H1 (cell line): ENCODE measurements around the gene RNFT1. TPM values are rescaled to one million over a fixed set of nuclear protein-coding genes. Genes with fewer than 3 reads are reported as not detected.
A peak's percentile ranks its signal among the peaks of the same experiment; 100 is the strongest.

ENCODE experiments used
- CTCF ChIA-PET: fragments of 300-600 bp; sonication (Branson Sonifier 250); formaldehyde crosslinking; loops from one replicate; lab custom pipeline; 2021; ENCODE audit not compliant: partially characterized antibody; lab: Charles Lee
- POLR2A ChIA-PET: fragments of 300-600 bp; sonication (Branson Sonifier 250); formaldehyde crosslinking; loops from one replicate; lab custom pipeline; 2021; ENCODE audit warnings: inconsistent platforms; ENCODE audit not compliant: partially characterized antibody; lab: Charles Lee
- DNase-seq, 2 experiments: peaks; one replicate each; pipeline versions ENCODE4 v3.0.0 to v3.0.0-alpha.2; 2010 to 2022; ENCODE audit warnings: low spot score in 2 of 2, low read depth in 1 of 2, mixed read lengths in 1 of 2
- FAIRE-seq: peaks from 2 replicates; lab custom pipeline; 2011; peaks lifted over from hg19 to GRCh38; lab: Jason Lieb, UNC
- H2AFZ ChIP-seq: 2 replicates; pipeline ENCODE4 v1.8.1; 2012; ENCODE audit warnings: low read length, inconsistent platforms
- H2AK5ac ChIP-seq: 2 replicates; pipeline ENCODE4 v1.6.1; 2013; ENCODE audit warnings: low read depth, low read length
- H2BK120ac ChIP-seq: replicated peaks from 2 replicates; pipeline ENCODE3; 2013; ENCODE audit warnings: low read depth, low read length, inconsistent platforms
- H2BK12ac ChIP-seq: 2 replicates; pipeline ENCODE4 v1.6.1; 2013; ENCODE audit warnings: low read depth, low read length
- H2BK15ac ChIP-seq: 2 replicates; pipeline ENCODE4 v1.6.1; 2013; ENCODE audit warnings: low read length
- H2BK20ac ChIP-seq: 2 replicates; pipeline ENCODE4 v1.6.1; 2013; ENCODE audit warnings: low read length
- H2BK5ac ChIP-seq: 2 replicates; pipeline ENCODE4 v1.6.1; 2013; ENCODE audit warnings: low read depth, low read length
- H3K14ac ChIP-seq: 2 replicates; pipeline ENCODE4 v1.6.1; 2013; ENCODE audit warnings: inconsistent platforms; ENCODE audit not compliant: insufficient read length
- H3K18ac ChIP-seq: 2 replicates; pipeline ENCODE4 v1.6.1; 2013; ENCODE audit warnings: low read length; ENCODE audit errors: extremely low read depth
- H3K23ac ChIP-seq: 2 replicates; pipeline ENCODE4 v1.6.1; 2013; ENCODE audit warnings: inconsistent platforms; ENCODE audit not compliant: insufficient read length
- H3K23me2 ChIP-seq: 2 replicates; pipeline ENCODE4 v1.6.1; 2013; ENCODE audit warnings: low read depth, low read length
- H3K27ac ChIP-seq: 2 replicates; pipeline ENCODE4 v1.6.1; 2011; ENCODE audit warnings: low read depth, low read length, inconsistent platforms
- H3K27me3 ChIP-seq, 4 experiments: replicated peaks in 1 of 4; 1 replicate in 1 of 4; 2 replicates in 3 of 4; pipeline versions ENCODE4 v1.6.1 to v1.8.1; 2011 to 2013; ENCODE audit warnings: low read length in 3 of 4, mild to moderate bottlenecking in 3 of 4, inconsistent platforms in 2 of 4, mixed read lengths in 2 of 4, moderate library complexity in 1 of 4; ENCODE audit not compliant: control insufficient read depth in 3 of 4, insufficient read depth in 3 of 4; ENCODE audit errors: extremely low read depth in 1 of 4
- H3K36me3 ChIP-seq, 4 experiments: 2 replicates each; pipeline versions ENCODE4 v1.6.1 to v1.8.1; 2011 to 2013; ENCODE audit warnings: mild to moderate bottlenecking in 4 of 4, low read length in 3 of 4, moderate library complexity in 2 of 4, control low read depth in 1 of 4, inconsistent platforms in 1 of 4; ENCODE audit not compliant: insufficient read depth in 4 of 4, control insufficient read depth in 2 of 4
- H3K4ac ChIP-seq: replicated peaks from 2 replicates; pipeline ENCODE3; 2013; ENCODE audit warnings: low read length, low read depth, mixed read lengths, inconsistent platforms; ENCODE audit not compliant: insufficient read length
- H3K4me1 ChIP-seq, 4 experiments: replicated peaks in 1 of 4; 1 replicate in 1 of 4; 2 replicates in 3 of 4; pipeline versions ENCODE4 v1.6.1 to v1.8.1; 2011 to 2013; ENCODE audit warnings: low read length in 3 of 4, inconsistent platforms in 2 of 4, mixed read lengths in 1 of 4; ENCODE audit not compliant: insufficient read depth in 4 of 4, control insufficient read depth in 3 of 4
- H3K4me2 ChIP-seq, 2 experiments: 2 replicates each; pipeline versions ENCODE4 v1.6.1 to v1.8.1; 2011 to 2013; ENCODE audit warnings: low read depth in 2 of 2, low read length in 2 of 2, control low read depth in 1 of 2, inconsistent platforms in 1 of 2, mild to moderate bottlenecking in 1 of 2; ENCODE audit not compliant: insufficient read depth in 1 of 2
- H3K4me3 ChIP-seq, 4 experiments: fragments of 200-600, 300-600 bp in 1 of 4; sonication (generic), shearing (Covaris generic), sonication (Bioruptor Twin) in 1 of 4; 2 replicates each; pipeline versions ENCODE4 v1.5.1 to v1.8.1; 2011 to 2016; ENCODE audit warnings: low read length in 4 of 4, low read depth in 3 of 4, control low read depth in 2 of 4, inconsistent platforms in 2 of 4, mild to moderate bottlenecking in 2 of 4, mixed read lengths in 1 of 4, moderate library complexity in 1 of 4; ENCODE audit not compliant: insufficient read depth in 2 of 4; ENCODE audit errors: extremely low read depth in 1 of 4
- H3K56ac ChIP-seq: replicated peaks from 2 replicates; pipeline ENCODE3; 2013; ENCODE audit warnings: low read depth, mild to moderate bottlenecking, mixed read lengths, low read length, inconsistent platforms; ENCODE audit not compliant: insufficient read length
- H3K79me1 ChIP-seq: 2 replicates; pipeline ENCODE4 v1.6.1; 2013; ENCODE audit warnings: low read depth, low read length, control low read depth
- H3K79me2 ChIP-seq, 2 experiments: 2 replicates each; pipeline versions ENCODE4 v1.6.1 to v1.8.1; 2012 to 2013; ENCODE audit warnings: low read length in 2 of 2, mild to moderate bottlenecking in 2 of 2, inconsistent platforms in 1 of 2; ENCODE audit not compliant: insufficient read depth in 2 of 2, control insufficient read depth in 1 of 2
- H3K9ac ChIP-seq, 4 experiments: replicated peaks in 1 of 4; 1 replicate in 1 of 4; 2 replicates in 3 of 4; pipeline versions ENCODE4 v1.6.1 to v1.8.1; 2011 to 2013; ENCODE audit warnings: low read depth in 3 of 4, low read length in 3 of 4, control low read depth in 2 of 4, mild to moderate bottlenecking in 2 of 4, moderate library complexity in 2 of 4, inconsistent platforms in 1 of 4; ENCODE audit errors: extremely low read depth in 1 of 4
- H3K9me3 ChIP-seq, 2 experiments: 2 replicates each; pipeline versions ENCODE4 v1.6.1 to v1.8.1; 2012 to 2013; ENCODE audit warnings: mild to moderate bottlenecking in 2 of 2, moderate library complexity in 2 of 2, control low read depth in 1 of 2, inconsistent platforms in 1 of 2, low read depth in 1 of 2, low read length in 1 of 2, mixed read lengths in 1 of 2; ENCODE audit not compliant: insufficient read depth in 2 of 2
- H4K20me1 ChIP-seq, 2 experiments: replicated peaks in 1 of 2; 2 replicates each; pipeline versions ENCODE3 to v1.8.1; 2011 to 2013; ENCODE audit warnings: inconsistent platforms in 2 of 2, low read length in 2 of 2, mild to moderate bottlenecking in 1 of 2; ENCODE audit not compliant: insufficient read depth in 2 of 2, control insufficient read depth in 1 of 2
- H4K5ac ChIP-seq: 2 replicates; pipeline ENCODE4 v1.6.1; 2013; ENCODE audit warnings: low read length, low read depth, mixed read lengths, inconsistent platforms; ENCODE audit not compliant: insufficient read length
- H4K8ac ChIP-seq: 2 replicates; pipeline ENCODE4 v1.8.0; 2013; ENCODE audit warnings: mild to moderate bottlenecking, moderate library complexity, low read length, inconsistent platforms; ENCODE audit not compliant: insufficient read depth; ENCODE audit errors: extremely low read depth
- H4K91ac ChIP-seq: replicated peaks from 2 replicates; pipeline ENCODE3; 2013; ENCODE audit warnings: low read length, mixed read lengths, inconsistent platforms; ENCODE audit not compliant: insufficient read length
- CTBP2 ChIP-seq: IDR thresholded peaks from 2 replicates; pipeline ENCODE4 v1.7.0; 2011; ENCODE audit warnings: borderline replicate concordance, mild to moderate bottlenecking, moderate library complexity, mixed read lengths, low read length; ENCODE audit not compliant: insufficient read depth, insufficient read length
- RAD21 ChIP-seq, 2 experiments: IDR thresholded peaks in 1 of 2; conservative IDR thresholded peaks in 1 of 2; 2 replicates each; pipeline ENCODE4 v1.6.1; 2011; ENCODE audit warnings: low read depth in 2 of 2, low read length in 2 of 2, improper control_type of control experiment in 1 of 2, inconsistent platforms in 1 of 2, mild to moderate bottlenecking in 1 of 2, moderate library complexity in 1 of 2
- SRF ChIP-seq: IDR thresholded peaks from 2 replicates; pipeline ENCODE4 v1.6.1; 2011; ENCODE audit warnings: mild to moderate bottlenecking, low read depth, low read length, moderate library complexity
- TAF1 ChIP-seq: IDR thresholded peaks from 2 replicates; pipeline ENCODE4 v1.6.1; 2011; ENCODE audit warnings: mild to moderate bottlenecking, low read depth, low read length
- WGBS, 2 experiments: shearing (Covaris generic) in 1 of 2; methylation state at CpG; one replicate each; pipeline versions ENCODE4 v1.1.6 to v1.1.7; 2013 to 2015; ENCODE audit warnings: low lambda C conversion rate in 2 of 2, mixed read lengths in 2 of 2, inconsistent platforms in 1 of 2, low coverage in 1 of 2, missing lambda C conversion rate in 1 of 2; ENCODE audit not compliant: insufficient replicate concordance in 2 of 2, insufficient coverage in 1 of 2, insufficient read length in 1 of 2; ENCODE audit errors: extremely low coverage in 1 of 2, missing lambda C conversion rate in 1 of 2; 5-methylcytosine and 5-hydroxymethylcytosine counted together
- polyA plus RNA-seq, 7 experiments: library from polyadenylated mRNA; depleted of rRNA in 3 of 7; stranded (reverse) in 5 of 7; unstranded in 2 of 7; fragments of >200 nt in 5 of 7; fragments of 200-250 nt in 2 of 7; gene quantifications; 1 replicate in 5 of 7; 2 replicates in 1 of 7; 4 replicates in 1 of 7; pipeline versions ENCODE4 v1.2.1 to v1.2.3, GENCODE V29; 2011 to 2013; ENCODE audit warnings: missing spikeins in 2 of 7, mixed read lengths in 2 of 7
- total RNA-seq: library from RNA; stranded (reverse); fragmentation: NEBNext Ultra II Directional; extraction: Animal tissue kit (Norgen Biotek cat#: 25700); gene quantifications from 2 replicates; pipeline ENCODE4 v1.2.1, GENCODE V29; 2021
- TF ChIP-seq, protein P1 (sequence below), 3 experiments: IDR thresholded peaks; 1 replicate in 2 of 3; 2 replicates in 1 of 3; pipeline versions ENCODE4 v1.5.1 to v1.6.1; 2011; ENCODE audit warnings: low read length in 3 of 3, mild to moderate bottlenecking in 3 of 3, inconsistent platforms in 2 of 3, low read depth in 1 of 3, moderate library complexity in 1 of 3; ENCODE audit not compliant: insufficient read depth in 1 of 3; ENCODE audit errors: control extremely low read depth in 1 of 3

The RNFT1 gene
- total and polyA plus RNA-seq, 2 of the 8 experiments (the other 6 are each of a cell fraction or from before 2014, with no cell fraction given): 3.0 to 5.2 TPM

DNA sequence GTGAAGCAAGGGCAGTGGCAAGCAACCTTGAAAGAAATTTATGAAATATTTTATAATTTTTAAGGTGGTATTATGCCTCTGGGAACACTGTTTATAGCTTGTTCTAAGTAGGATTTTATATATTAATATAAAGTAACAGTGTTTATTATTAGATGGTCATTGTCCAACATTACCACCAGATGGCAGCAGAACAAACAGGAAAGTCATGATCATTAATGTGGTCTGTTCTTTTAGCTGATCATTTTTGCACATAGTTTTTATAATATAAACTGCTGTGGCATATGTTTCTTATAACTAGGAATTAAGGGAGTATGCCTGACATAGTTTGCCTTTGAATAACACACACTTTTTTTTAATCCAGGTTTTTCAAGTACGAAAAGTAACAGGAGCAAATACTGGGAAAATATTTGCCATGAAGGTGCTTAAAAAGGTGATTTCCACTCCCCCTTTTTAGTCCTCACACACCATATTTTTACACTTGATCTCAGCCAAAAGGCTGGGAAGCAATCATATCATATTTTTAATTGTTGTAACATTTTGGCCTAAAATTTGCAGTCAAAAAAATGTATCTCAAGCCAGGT is 50.2 kb downstream of the RNFT1 start:
- WGBS, 2 experiments: 89% methylated on average over 1 of the region's 1 CpG; no CpG with 5 or more reads in 1 of the 2 experiments
- Histone ChIP-seq H3K36me3 (peaks cover 2 to 17% (median 13%) of the 10 kb centered on the region in 4 experiments; a peak in 6 of 8 replicates), H3K14ac (no peak overlapping the region), H2BK5ac (no peak overlapping the region), H3K9ac (no peak overlapping the region), H3K79me1 (no peaks in the 10 kb centered on the region), H2AK5ac (no peak overlapping the region), H3K23me2 (no peaks in the 10 kb centered on the region), H3K4me2 (no peak overlapping the region)
- no peak for FAIRE-seq
- TF ChIP-seq, protein P1, sequence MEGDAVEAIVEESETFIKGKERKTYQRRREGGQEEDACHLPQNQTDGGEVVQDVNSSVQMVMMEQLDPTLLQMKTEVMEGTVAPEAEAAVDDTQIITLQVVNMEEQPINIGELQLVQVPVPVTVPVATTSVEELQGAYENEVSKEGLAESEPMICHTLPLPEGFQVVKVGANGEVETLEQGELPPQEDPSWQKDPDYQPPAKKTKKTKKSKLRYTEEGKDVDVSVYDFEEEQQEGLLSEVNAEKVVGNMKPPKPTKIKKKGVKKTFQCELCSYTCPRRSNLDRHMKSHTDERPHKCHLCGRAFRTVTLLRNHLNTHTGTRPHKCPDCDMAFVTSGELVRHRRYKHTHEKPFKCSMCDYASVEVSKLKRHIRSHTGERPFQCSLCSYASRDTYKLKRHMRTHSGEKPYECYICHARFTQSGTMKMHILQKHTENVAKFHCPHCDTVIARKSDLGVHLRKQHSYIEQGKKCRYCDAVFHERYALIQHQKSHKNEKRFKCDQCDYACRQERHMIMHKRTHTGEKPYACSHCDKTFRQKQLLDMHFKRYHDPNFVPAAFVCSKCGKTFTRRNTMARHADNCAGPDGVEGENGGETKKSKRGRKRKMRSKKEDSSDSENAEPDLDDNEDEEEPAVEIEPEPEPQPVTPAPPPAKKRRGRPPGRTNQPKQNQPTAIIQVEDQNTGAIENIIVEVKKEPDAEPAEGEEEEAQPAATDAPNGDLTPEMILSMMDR (IDR thresholded peaks at IDR 0.05; ENCODE audit: control extremely low read depth in 1 of 3, insufficient read depth in 1 of 3, low read depth in 1 of 3, low read length in 3 of 3): peak in 2 of 3 experiments; percentile 22 to 34; a peak in 2 of 4 replicates
- TF ChIP-seq RAD21 (IDR thresholded peaks at IDR 0.05 in 1 of 2, conservative IDR thresholded peaks at IDR 0.05 in 1 of 2; ENCODE audit: low read depth in 2 of 2, low read length in 2 of 2) (peak; percentile 46 to 48), TAF1 (no peak), SRF (no peak), CTBP2 (no peak)
- TF ChIP-seq, all 59 proteins: peak for 2
- CTCF ChIA-PET: interaction anchor here (0.6 to 2.7 kb wide), 25 partner anchors 9 to 646 kb away, joined by 3 to 22 read pairs (median 4); no protein-coding TSS in a partner anchor
- no peak overlapping the region for H3K4me3 ChIP-seq
- no peak overlapping the region for H3K4ac ChIP-seq
- H2BK120ac ChIP-seq: no peak overlapping the region
- no peak overlapping the region for H3K56ac ChIP-seq
- DNase-seq: no peak
- H3K27ac ChIP-seq: no peak overlapping the region
- no peaks in the 10 kb centered on the region for H3K27me3 ChIP-seq
- H3K18ac ChIP-seq: no peak overlapping the region
- no peak overlapping the region for H2AFZ ChIP-seq
- POLR2A ChIA-PET: interaction anchor here (1.1 kb wide), 1 partner anchor 50 kb away, joined by 3 read pairs; the partner anchor contains the start of gene RNFT1
- H4K8ac ChIP-seq: no peak overlapping the region; the same call in 1 of the 2 replicates
- H2BK15ac ChIP-seq: no peak overlapping the region
- H3K79me2 ChIP-seq: no peaks in the 10 kb centered on the region
- no peaks in the 10 kb centered on the region for H3K9me3 ChIP-seq
- no peak overlapping the region for H3K23ac ChIP-seq
- no peaks in the 10 kb centered on the region for H4K20me1 ChIP-seq
- H4K91ac ChIP-seq: no peak overlapping the region
- H2BK12ac ChIP-seq: no peak overlapping the region
- no peak overlapping the region for H4K5ac ChIP-seq
- H2BK20ac ChIP-seq: no peak overlapping the region
- H3K4me1 ChIP-seq: no peaks in the 10 kb centered on the region
